Activated CD8-positive, alpha-beta T cell treated with anti-CD3 and anti-CD28 coated beads, Interleukin-2, amount 10 ng/mL, durations not matched to agents 7 days and 5 days (primary cell): ENCODE results near the gene SH3RF1. TPM values are rescaled to one million over a fixed set of nuclear protein-coding genes. Genes with fewer than 3 reads are reported as not detected.
"Not testable (repeated sequence)": the region's sequence is repeated elsewhere in the genome, so short reads cannot be mapped to it uniquely, and the experiment has no call there.

ENCODE experiments used
- ATAC-seq: fragments of 150-1000 bp; cut with Tn5 transposase; one replicate; pipeline ENCODE4 v1.10.0; 2021; ENCODE audit warnings: moderate library complexity
- CTCF ChIA-PET: fragments of 350-600 bp; sonication (Branson Sonifier 250); formaldehyde crosslinking; loops from one replicate; lab custom pipeline; 2021; ENCODE audit warnings: antibody characterized with exemption; lab: Charles Lee
- POLR2A ChIA-PET: fragments of 350-600 bp; sonication (Branson Sonifier 250); formaldehyde crosslinking; loops from one replicate; lab custom pipeline; 2021; ENCODE audit warnings: antibody characterized with exemption; lab: Charles Lee
- DNase-seq: peaks from one replicate; pipeline ENCODE4 v3.0.0-alpha.2; 2020
- H3K27ac Mint-ChIP-seq: one replicate; pipeline ENCODE4 v1.8.0; 2021; ENCODE audit warnings: mild to moderate bottlenecking, mixed read lengths
- H3K27me3 Mint-ChIP-seq: one replicate; pipeline ENCODE4 v1.8.0; 2021; ENCODE audit warnings: low read depth, mixed read lengths
- H3K36me3 Mint-ChIP-seq: one replicate; pipeline ENCODE4 v1.8.0; 2021; ENCODE audit warnings: low read depth, mixed read lengths
- H3K4me1 Mint-ChIP-seq: one replicate; pipeline ENCODE4 v1.8.0; 2021; ENCODE audit warnings: low read depth, mixed read lengths
- H3K4me3 Mint-ChIP-seq: one replicate; pipeline ENCODE4 v1.8.0; 2021; ENCODE audit warnings: mild to moderate bottlenecking, mixed read lengths
- H3K9me3 Mint-ChIP-seq: one replicate; pipeline ENCODE4 v1.8.0; 2022; ENCODE audit warnings: mixed read lengths; ENCODE audit not compliant: insufficient read depth
- total RNA-seq, 2 experiments: library from RNA; stranded (reverse); gene quantifications; one replicate each; pipeline ENCODE4 v1.2.3, GENCODE V29; 2021

SH3RF1 gene
- total RNA-seq, 2 experiments from 2014 or later, result 0.08 to 0.18 TPM

DNA sequence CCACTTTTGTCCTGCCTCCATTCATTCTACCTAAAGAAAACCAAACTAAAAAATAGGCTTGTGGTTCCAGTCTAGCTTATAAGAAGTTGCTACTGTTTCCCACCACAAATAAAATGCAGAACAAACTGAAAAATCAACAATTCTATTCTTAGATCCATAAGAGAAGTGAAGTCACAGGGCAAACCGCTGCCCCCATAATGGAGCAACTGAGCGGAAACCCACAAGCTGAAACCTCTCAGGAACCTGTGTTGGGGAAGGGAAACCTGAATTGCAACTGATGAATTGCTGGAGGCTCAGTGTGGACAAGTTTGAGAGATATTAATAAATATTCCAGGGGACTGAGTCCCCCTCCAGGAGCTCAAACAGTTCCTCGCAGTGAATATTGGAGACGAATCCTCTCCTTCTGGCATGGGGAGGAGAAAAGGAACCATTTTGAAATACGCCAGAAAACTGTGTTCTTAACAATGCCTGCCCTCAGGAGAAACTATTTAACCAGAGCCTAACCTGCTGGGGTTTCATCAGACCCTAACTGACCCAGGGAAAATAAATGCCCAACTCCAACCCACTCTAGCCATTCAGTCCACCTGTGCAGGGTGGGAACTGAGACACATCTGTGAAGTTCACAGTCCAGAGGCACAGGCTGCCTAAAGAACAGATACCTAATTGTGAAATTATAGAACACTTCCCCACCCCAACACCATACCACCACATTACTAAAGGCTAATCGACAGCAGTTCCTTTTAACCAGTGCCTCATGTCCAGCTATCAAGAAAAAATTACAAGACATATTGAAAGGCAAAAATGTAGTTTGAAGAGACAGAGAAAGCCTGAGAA, 22.8 kb upstream of the SH3RF1 start:
- Mint-ChIP-seq H3K4me1 (peaks cover 13% of the 10 kb centered on the region), H3K9me3 (no peaks in the 10 kb centered on the region), H3K4me3 (no peak overlapping the region), H3K27ac (no peak overlapping the region), H3K36me3 (no peaks in the 10 kb centered on the region), H3K27me3 (peaks cover 41% of the 10 kb centered on the region)
- ChIA-PET POLR2A (no interaction called here), CTCF (no interaction called here)
- peak; percentile 24 for DNase-seq
- no peak for ATAC-seq

DNA sequence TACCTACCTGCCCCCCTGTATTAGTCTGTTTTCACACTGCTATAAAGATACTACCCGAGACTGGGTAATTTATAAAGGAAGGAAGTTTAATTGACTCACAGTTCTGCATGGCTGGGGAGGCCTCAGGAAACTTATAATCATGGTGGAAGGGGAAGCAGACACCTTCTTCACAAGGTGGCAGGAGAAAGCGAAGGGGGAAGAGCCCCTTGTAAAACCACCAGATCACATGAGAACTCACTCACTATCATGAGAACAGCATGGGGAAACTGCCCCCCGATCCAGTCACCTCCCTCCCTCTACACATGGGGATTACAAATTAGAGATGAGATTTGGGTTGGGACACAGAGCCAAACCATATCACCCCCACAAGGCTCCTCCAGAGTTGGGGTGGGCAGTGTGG, 17.2 kb upstream of the SH3RF1 start:
- H3K36me3 Mint-ChIP-seq, POLR2A ChIA-PET, CTCF ChIA-PET: not testable (repeated sequence)

DNA sequence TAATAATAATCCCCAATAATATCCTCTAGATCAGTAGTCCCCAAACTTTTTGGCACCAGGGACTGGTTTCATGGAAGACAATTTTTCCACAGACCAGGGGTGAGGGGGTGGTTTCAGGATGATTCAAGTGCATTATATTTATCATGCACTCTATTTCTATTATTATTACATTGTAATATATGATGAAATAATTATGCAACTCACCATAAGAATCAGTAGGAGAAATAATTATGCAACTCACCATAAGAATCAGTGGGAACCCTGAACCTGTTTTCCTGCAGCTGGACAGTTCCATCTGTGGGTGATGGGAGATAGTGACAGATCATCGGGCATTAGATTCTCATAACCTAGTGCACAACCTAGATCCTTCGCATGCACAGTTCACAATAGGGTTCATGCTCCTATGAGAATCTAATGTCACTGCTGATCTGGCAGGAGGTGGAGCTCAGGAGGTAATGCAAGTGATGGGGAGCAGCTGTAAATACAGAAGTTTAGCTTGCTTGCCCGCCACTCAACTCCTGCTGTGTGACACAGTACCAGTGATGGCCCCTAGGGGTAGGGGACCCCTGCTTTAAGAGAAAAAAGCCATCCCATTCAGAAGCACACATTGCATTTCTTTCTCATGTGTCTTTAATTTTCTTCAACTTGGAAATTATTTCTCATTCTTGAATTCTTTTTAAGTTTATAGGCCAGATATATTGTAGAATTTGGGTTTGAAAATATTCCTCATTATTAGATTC, 16.0 kb upstream of the SH3RF1 start:
- POLR2A ChIA-PET, result no interaction called here
- CTCF ChIA-PET, result no interaction called here

More for the DNA sequence above, 17.2 kb upstream of the SH3RF1 start:
- H3K4me3 Mint-ChIP-seq, ATAC-seq, DNase-seq, H3K9me3 Mint-ChIP-seq, H3K4me1 Mint-ChIP-seq, H3K27ac Mint-ChIP-seq: not testable (repeated sequence)
- H3K27me3 Mint-ChIP-seq, result peaks cover 13% of the 10 kb centered on the region

DNA sequence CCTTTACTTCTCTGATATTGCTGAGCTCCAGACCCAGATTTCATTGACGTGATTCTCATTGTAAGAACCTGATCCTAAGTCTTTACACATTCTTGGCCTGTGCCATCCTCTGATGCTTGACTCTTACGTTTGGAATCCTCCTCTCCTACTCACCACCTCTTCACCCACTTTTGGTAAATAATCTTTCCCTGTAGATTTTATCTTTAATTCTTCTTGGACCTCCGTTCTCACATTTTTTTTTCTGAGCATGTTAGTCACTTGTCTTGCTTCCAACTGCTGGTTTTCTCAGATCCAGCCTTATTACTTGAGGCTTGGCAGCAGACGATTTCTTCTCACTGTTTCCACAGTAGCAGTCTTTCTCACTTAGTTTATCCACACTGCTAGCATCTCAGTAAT, 12.4 kb upstream of the SH3RF1 start:
- H3K4me3 Mint-ChIP-seq, result no peak overlapping the region
- no peak overlapping the region for H3K27ac Mint-ChIP-seq
- H3K36me3 Mint-ChIP-seq, result no peaks in the 10 kb centered on the region
- CTCF ChIA-PET, result no interaction called here
- H3K4me1 Mint-ChIP-seq, result no peaks in the 10 kb centered on the region
- DNase-seq, result no peak
- POLR2A ChIA-PET, result no interaction called here
- no peaks in the 10 kb centered on the region for H3K9me3 Mint-ChIP-seq
- no peak for ATAC-seq
- H3K27me3 Mint-ChIP-seq, result peaks cover 5% of the 10 kb centered on the region

More for the DNA sequence above, 16.0 kb upstream of the SH3RF1 start:
- Mint-ChIP-seq H3K36me3 (no peaks in the 10 kb centered on the region), H3K4me1 (no peaks in the 10 kb centered on the region), H3K9me3 (no peaks in the 10 kb centered on the region), H3K27ac (no peak overlapping the region), H3K27me3 (peaks cover 5% of the 10 kb centered on the region), H3K4me3 (no peak overlapping the region)
- DNase-seq, result no peak
- ATAC-seq, result no peak

DNA sequence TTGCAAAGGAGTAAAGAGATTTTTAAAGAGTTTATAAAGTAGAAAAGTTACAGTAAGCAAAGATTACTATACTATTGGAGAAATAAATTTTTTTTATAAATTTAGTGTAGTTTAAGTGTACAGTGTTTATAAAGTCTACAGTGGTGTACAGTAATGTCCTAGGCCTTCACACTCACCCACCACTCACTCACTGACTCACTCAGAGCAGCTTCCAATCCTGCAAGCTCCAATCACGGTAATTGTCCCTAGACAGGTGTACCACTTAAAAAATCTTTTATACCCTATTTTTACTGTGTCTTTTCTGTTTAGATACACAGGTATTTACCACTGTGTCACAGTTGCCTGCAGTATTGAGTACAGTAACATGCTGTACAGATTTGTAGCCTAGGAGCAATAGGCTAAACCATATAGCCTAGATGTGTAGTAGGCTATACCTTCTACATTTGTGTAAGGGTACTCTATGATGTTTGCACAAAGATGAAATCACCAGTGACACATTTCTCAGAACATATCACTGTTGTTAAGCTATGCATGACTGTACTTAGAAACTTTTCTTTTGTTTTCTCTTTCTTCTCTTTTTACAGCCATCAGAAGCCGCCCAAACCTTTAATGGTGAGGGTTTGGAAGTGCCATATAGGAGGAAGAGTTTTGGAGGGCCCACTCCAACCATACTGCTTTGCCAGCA, 11.8 kb upstream of the SH3RF1 start:
- H3K36me3 Mint-ChIP-seq, result no peaks in the 10 kb centered on the region
- ChIA-PET CTCF (no interaction called here), POLR2A (no interaction called here)
- no peaks in the 10 kb centered on the region for H3K9me3 Mint-ChIP-seq
- peaks cover 3% of the 10 kb centered on the region for H3K27me3 Mint-ChIP-seq
- H3K27ac Mint-ChIP-seq, result no peak overlapping the region
- H3K4me3 Mint-ChIP-seq, result no peak overlapping the region
- ATAC-seq (no peak), DNase-seq (no peak)
- H3K4me1 Mint-ChIP-seq, result no peaks in the 10 kb centered on the region

DNA sequence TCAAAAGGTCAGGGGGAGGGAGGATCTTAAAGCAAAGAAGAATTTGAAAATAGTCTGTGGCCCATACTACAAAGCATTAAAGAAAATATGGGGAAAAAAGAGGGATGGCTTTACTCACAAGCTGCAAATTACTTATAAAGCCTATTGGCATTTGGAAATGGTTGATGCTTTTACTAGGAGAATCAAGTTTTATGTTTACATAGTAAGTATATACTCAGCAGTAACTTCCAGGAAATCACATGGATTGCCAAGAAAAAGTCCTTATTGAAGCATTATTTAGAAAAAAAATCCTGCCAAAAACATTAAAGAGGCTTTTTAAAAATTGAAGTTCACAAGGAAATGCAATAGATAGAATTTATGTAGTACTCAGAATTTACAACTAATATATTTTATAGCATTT, 8.4 kb upstream of the SH3RF1 start:
- Mint-ChIP-seq H3K36me3 (no peaks in the 10 kb centered on the region), H3K9me3 (no peaks in the 10 kb centered on the region), H3K4me1 (no peaks in the 10 kb centered on the region), H3K27ac (no peak overlapping the region), H3K27me3 (peaks cover 22% of the 10 kb centered on the region), H3K4me3 (no peak overlapping the region)
- ATAC-seq (no peak), DNase-seq (no peak)
- CTCF ChIA-PET, result no interaction called here
- POLR2A ChIA-PET, result no interaction called here

DNA sequence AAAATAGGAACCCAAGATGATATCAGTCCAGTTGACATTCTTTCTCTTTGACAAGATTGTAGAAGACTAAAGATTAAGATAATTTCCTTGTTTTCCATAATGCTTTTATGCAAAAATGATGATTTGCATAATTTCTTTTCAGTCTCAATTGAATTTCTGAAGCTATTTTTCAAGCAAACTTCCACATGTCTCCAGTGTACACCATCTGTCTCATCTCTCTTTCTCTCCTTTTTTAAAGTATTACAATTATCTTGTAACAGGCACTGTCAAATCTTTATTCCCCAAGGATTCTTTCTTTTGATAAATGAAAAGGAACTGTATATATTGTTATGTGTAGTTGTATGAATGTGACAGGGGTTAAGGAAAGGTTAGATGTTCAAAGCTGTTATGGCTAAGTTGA, 7.9 kb upstream of the SH3RF1 start:
- ChIA-PET CTCF (no interaction called here), POLR2A (no interaction called here)
- Mint-ChIP-seq H3K9me3 (no peaks in the 10 kb centered on the region), H3K36me3 (no peaks in the 10 kb centered on the region), H3K27ac (no peak overlapping the region), H3K4me1 (no peaks in the 10 kb centered on the region), H3K4me3 (no peak overlapping the region), H3K27me3 (peaks cover 25% of the 10 kb centered on the region)
- no peak for DNase-seq
- ATAC-seq, result no peak

DNA sequence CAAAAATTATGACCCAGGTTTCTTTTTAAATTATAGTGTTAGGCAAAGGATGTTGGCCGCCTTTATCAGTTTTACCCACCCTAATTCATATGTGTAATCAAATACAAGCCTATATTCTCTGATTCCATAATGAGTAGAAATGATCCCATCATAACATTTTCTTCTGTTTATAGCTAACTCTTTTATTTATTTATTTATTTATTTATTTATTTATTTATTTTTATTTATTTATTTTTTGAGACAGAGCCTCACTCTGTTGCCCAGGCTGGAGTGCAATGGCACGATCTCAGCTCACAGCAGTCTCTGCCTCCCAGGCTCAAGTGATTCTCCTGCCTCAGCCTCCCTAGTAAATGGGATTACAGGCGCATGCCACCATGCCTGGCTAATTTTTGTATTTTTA, 7.1 kb upstream of the SH3RF1 start:
- ATAC-seq, CTCF ChIA-PET: not testable (repeated sequence)

DNA sequence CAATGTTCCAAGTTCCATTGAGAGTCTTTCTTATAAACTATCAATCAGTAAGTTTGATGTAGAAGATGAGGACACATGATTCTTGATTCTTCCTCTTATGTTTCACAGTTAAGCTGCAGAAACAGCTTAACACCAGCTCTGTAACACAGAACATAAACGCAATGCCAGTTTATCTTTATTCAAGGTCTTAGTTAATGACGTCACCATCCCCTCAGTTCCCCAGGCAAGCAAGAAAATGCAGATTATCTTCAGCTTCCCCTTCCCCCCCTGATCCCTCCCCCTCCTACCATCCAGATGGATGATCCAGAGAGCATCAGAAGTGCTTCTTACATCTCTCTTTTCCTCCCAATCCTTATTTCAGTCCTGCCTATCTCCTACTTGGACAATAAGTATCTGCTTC, 4.4 kb upstream of the SH3RF1 start:
- Mint-ChIP-seq H3K27ac (no peak overlapping the region), H3K36me3 (no peaks in the 10 kb centered on the region)
- CTCF ChIA-PET, result no interaction called here

More for the DNA sequence above, 7.1 kb upstream of the SH3RF1 start:
- H3K27ac Mint-ChIP-seq, H3K4me1 Mint-ChIP-seq, POLR2A ChIA-PET, H3K36me3 Mint-ChIP-seq, H3K9me3 Mint-ChIP-seq, DNase-seq, H3K4me3 Mint-ChIP-seq: not testable (repeated sequence)
- H3K27me3 Mint-ChIP-seq, result peaks cover 30% of the 10 kb centered on the region

DNA sequence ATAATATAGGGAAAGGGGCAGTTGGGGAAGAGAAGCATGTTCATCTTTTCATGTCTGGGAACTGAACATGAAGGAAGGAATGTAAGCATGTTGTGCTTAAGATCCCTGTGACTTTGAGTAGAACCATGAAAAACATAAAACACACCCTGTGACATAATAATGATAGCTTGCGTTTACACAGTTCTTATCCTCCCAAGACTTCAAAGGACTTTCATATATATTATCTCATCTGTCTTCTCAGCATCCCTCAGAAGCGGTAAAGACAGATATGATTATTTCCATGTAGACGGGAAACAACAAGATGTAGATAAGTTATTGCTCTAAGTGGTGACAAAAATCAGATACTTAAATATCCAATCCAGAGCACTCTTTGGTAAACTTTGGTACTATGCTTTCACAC, 3.3 kb upstream of the SH3RF1 start:
- Mint-ChIP-seq H3K4me3 (no peak overlapping the region), H3K9me3 (no peaks in the 10 kb centered on the region), H3K27ac (no peak overlapping the region), H3K27me3 (peaks cover 55% of the 10 kb centered on the region), H3K4me1 (peaks cover 15% of the 10 kb centered on the region), H3K36me3 (no peaks in the 10 kb centered on the region)
- POLR2A ChIA-PET, result no interaction called here
- CTCF ChIA-PET, result no interaction called here
- DNase-seq (no peak), ATAC-seq (no peak)

More for the DNA sequence above, 4.4 kb upstream of the SH3RF1 start:
- ATAC-seq (no peak), DNase-seq (no peak)
- H3K4me3 Mint-ChIP-seq, result no peak overlapping the region
- POLR2A ChIA-PET, result no interaction called here
- H3K9me3 Mint-ChIP-seq, result no peaks in the 10 kb centered on the region
- peaks cover 8% of the 10 kb centered on the region for H3K4me1 Mint-ChIP-seq
- H3K27me3 Mint-ChIP-seq, result peaks cover 47% of the 10 kb centered on the region

DNA sequence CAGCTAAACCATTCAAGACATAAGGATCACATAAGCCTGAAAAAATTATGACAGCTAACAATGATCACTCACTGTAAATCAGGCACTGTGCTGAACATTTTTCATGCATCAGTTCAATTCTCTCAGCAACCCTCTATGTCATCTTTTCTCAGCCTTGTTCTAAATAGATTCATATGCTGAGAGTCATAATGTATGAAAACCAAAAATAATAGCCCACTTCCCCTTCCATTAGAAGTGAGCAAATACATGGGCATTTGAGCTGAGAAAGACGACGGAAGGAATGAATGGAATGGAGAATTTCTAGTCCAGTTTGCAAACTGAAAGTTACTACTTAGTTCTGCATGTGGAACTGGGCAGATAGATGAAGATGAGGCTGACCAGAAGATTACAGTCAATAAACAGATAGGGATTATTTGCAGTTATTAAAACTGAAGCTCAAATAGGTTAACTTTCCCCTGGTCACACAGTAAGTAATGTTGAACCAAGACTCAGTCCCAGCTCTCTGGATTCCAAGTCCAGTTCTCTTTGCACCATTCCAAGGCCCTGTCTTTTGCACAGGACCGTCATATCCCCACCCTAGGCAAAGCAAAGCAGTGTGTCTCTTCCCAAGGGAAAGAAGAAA, 1.6 kb upstream of the SH3RF1 start:
- H3K9me3 Mint-ChIP-seq, result no peaks in the 10 kb centered on the region
- peaks cover 61% of the 10 kb centered on the region for H3K27me3 Mint-ChIP-seq
- DNase-seq (no peak), ATAC-seq (no peak)
- no peak overlapping the region for H3K4me3 Mint-ChIP-seq
- H3K4me1 Mint-ChIP-seq, result peaks cover 15% of the 10 kb centered on the region
- POLR2A ChIA-PET, result no interaction called here
- no peak overlapping the region for H3K27ac Mint-ChIP-seq
- no peaks in the 10 kb centered on the region for H3K36me3 Mint-ChIP-seq
- CTCF ChIA-PET, result no interaction called here

DNA sequence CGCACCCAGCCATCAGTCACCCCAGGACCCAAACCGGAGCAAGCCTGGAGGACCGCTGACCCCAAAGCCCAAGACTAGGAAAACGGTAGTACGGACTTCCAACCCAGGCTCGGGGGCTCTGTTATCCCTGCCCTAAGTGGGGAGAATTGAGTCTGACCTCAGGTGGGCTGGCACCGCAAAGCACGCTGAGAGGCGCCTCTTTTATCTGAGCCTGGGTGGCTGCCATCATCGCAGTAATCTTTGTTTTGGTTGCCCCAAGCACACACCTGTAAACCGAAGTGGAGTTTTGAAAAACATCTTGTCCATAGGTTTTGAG, 894 bp upstream of the SH3RF1 start:
- ChIA-PET CTCF (no interaction called here), POLR2A (no interaction called here)
- DNase-seq (no peak), ATAC-seq (no peak)
- Mint-ChIP-seq H3K27me3 (peaks cover 62% of the 10 kb centered on the region), H3K36me3 (no peaks in the 10 kb centered on the region), H3K4me3 (peak overlapping the region; percentile 48), H3K9me3 (no peaks in the 10 kb centered on the region), H3K4me1 (peaks cover 15% of the 10 kb centered on the region), H3K27ac (no peak overlapping the region)
